GM21381 (cell line): Measurements from ENCODE around the gene SEC14L6.

Experiments used
- ATAC-seq: cut with Tn5 transposase; IDR thresholded peaks from one replicate; pipeline ENCODE4 v1.9.1; 2021; ENCODE audit warnings: mild to moderate bottlenecking, moderate library complexity; ENCODE audit not compliant: unreplicated experiment

SEC14L6 gene

DNA sequence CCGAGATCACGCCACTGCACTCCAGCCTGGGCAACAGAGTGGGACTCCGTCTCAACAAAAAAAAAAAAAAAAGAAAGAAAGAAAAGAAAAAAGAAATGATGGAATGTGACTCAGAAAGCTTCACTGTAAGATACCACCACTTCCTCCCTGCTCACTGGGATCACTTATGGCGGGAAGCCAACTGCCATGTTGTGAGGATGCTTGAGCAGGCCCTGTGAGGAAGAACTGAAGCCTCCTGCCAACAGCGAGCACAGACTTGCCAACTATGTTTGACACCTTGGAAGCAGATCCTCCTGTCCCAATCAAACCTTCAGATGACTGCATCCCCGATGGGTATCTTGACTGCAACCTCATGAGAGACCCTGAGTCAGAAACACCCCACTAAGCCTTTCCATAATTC is 8.3 kb downstream of the SEC14L6 start:
- ATAC-seq = no peak

DNA sequence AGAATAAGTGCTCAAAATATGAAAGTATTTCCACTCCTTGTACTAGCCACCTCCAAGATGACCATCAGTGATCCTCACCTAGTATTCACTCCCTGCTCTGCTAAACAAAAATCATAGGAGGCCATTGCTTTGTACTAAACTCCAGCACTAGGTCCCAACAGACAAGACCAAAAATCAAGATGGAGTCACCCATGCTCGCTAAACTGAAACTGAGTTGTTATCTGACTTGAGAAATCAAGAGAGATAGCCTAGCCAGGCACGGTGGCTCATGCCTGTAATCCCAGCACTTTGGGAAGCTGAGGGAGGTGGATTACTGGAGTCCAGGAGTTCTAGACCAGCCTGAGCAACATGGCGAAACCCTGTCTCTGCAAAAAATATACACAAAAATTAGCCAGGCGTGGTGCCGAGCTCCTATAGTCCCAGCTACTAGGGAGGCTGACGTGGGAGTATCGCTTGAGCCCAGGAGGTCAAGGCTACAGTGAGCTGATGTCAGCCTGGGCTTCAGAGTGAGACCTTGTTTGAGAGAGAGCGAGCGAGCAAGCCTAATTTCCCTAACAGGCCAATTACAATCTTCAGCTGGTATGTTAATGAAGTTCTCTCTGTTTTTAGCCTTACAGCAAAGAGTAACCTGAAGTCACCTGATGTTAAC is 9.3 kb downstream of the SEC14L6 start:
- ATAC-seq = no peak

GRCh38 chr22:30535182-30535581 is 11.4 kb downstream of the SEC14L6 start:
- no peak for ATAC-seq

DNA sequence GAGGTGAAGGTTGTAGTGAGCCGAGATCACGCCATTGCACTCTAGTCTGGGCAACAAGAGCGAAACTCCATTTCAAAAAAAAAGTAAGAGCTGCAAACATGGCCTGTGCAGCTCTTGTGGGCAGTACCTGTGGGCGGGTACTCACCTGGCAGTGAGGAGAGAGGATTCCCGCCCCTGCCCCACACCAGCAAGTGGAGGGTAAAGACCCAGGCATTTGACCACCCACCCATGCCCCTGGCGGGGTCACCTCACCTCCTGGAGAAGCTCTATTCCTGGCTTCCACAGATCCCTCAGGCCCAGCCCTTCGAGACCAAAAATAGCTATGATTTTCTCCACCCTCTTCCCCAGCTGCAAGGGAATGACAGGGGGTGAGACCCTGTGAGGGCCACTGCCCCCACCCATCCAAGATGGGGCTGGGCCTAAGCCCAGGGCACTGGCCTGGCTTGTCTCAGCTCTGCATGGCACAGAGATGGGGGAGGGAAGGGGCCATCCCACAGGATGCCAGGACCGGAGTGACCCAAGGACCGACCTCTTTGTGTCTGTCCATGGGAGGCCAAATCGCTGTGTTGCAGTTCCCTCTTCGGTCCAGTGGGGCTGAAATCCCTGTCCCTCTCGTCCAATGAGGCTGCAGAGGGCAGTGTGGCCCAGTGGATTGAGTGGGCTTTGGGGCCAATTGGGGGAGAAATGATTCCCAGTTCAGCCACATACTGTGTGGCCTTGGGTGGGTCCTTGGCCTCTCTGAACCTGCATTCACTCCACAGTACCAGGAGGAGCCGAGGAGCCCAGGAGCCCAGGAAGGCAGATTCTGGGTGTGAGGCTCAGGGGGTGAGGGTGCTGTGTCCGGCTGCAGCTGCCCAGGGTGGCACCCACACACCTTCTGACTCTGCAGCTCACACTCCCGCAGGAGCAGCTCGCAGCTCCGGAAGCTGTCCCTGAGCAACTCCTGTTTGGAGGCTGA is 14.6 kb downstream of the SEC14L6 start:
- no peak for ATAC-seq

- ATAC-seq = no peak
These were observed 19.9 kb downstream of the SEC14L6 start for GRCh38 chr22:30526656-30527055.

DNA sequence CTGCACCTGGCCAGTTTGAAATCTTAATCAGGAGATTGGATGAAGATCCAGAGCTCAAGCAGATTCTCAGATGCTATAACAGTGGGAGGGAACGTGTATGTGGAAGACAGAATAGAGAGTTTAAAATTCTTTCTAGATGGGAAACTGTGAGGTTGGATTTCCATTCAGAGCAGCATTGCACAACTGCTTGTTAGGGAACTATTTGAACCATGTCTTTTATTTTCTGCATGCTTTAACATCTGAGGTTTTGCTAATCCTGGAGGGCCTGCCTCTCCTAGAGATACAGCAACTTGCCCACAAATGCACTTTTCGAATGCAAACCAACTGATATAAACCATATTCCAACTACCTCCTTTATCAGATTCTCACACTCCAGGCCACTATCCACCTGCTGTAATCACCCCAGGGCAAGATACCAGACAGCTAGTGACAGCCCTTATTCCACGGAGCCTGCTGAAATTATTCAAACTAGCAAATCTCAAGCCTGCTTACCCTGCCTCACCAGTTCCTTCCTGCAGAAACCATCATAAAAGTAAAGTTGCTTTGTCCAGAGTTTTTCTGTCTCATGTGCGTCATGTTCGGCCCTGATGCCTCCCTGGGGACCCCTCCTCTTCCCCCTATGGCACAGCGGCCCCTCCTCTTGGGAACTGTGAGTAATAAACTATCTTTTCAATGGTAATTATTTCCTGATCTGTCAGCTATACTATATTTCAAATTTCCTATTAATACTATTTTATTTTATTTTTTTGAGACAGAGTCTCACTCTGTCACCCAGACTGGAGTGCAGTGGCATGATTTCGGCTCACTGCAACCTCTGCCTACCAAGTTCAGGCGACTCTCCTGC is 22.7 kb downstream of the SEC14L6 start:
- no peak for ATAC-seq

DNA sequence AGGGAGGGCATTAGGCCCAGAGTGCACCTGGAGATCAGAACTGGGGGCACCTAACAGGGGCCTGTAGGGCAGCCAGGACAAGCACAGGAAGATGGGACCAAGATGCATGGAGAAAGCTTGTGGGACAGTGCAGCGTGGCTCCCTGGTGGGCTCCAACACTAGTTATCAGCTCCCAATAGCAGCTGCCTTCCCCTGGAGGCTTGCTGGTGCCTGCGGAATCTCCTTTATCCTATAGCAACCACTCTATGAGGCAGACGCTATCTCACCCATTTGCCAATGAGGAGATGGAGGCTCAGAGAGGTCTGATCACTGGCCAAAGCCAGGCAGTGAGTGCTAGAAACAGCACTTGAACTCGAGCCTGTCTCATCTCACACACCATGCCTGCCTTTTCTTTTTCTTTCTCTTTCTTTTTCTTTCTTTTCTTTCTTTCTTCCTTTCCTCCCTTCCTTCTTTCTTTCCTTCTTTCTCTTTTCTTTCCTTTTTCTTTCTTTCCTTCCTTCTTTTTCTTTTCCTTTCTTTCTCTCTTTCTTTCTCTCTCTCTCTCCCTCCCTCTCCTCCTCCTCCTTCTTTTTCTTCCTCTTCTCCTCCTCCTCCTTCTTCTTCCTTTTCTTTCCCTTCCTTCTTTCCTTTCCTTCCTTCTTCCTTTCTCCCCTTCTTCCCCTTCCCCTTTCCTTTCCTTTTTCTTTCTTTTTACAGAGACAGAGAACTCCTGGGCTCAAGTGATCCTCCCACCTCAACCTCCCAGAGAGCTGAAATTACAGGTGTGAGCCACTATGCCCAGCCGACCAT is 25.0 kb downstream of the SEC14L6 start:
- ATAC-seq = no peak

- no peak for ATAC-seq
These were observed 26.6 kb downstream of the SEC14L6 start for GRCh38 chr22:30519842-30520425.

GRCh38 chr22:30516731-30517130 is 29.8 kb downstream of the SEC14L6 start:
- no peak for ATAC-seq

DNA sequence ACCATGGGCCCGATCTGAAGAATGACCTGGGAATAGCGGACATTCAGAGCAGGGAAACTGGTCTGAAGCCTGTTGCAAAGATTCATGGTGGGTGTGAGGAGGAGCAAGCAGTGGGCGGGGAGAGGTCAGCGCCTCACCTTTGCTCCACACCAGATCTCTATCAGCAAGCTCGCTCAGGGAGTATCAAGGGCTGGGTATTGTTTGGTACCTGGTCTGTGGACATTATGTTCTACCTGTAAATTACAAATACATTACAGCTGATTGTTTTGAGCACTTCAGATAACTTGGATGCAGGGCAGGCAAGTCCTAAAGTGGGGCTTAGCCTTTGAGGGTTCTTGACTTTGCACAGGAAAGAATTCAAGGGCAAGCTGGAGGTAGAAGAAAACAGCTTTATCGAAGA is 30.3 kb downstream of the SEC14L6 start:
- ATAC-seq = no peak

DNA sequence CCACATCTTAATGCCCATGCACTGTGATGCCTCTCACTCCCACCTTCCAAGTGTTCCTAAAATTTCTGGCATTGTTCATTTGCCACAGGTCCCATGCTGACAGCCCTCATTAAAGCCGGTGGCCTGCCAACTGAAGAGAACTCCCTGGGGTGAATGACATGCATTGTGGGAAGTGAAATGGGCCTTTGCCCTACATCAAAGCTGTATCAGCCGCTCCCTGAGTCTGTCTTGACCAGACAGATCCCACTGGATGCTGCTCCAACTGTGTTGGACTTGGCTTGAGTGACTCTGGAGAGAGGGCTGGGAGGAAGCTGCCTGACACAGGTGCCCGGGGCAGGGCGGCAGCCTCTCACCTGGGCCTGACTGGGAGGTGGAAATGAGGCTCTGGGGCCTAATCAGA is 32.3 kb downstream of the SEC14L6 start:
- ATAC-seq = no peak

- no peak for ATAC-seq
These were observed 33.1 kb downstream of the SEC14L6 start for GRCh38 chr22:30513462-30513861.

DNA sequence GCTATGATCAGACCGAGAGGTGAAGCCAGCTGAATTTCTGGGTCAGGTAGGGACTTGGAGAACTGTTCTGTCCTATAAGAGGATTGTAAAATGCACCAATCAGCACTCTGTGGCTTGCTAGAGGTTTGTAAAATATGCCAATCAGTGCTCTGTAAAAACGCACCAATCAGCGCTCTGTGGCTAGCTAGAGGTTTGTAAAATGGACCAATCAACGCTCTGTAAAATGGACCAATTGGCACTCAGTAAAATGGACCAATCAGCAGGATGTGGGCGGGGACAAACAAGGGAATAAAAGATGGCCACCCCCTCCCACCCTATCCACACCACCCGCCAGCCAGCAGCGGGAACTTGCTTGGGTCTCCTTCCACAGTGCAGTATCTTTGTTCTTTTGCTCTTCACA is 34.6 kb downstream of the SEC14L6 start:
- no peak for ATAC-seq

GRCh38 chr22:30511109-30511508 is 35.4 kb downstream of the SEC14L6 start:
- no peak for ATAC-seq

- no peak for ATAC-seq
These were observed 38.3 kb downstream of the SEC14L6 start for GRCh38 chr22:30508216-30508615.

- no peak for ATAC-seq
These were observed 38.9 kb downstream of the SEC14L6 start for GRCh38 chr22:30507670-30508069.

- no peak for ATAC-seq
These were observed 40.0 kb downstream of the SEC14L6 start for GRCh38 chr22:30506507-30506968.

GRCh38 chr22:30503551-30503950 is 43.0 kb downstream of the SEC14L6 start:
- no peak for ATAC-seq

GRCh38 chr22:30502911-30503310 is 43.6 kb downstream of the SEC14L6 start:
- no peak for ATAC-seq

- no peak for ATAC-seq
These were observed 44.4 kb downstream of the SEC14L6 start for GRCh38 chr22:30502153-30502552.
